ENCODE data around the gene MAPK1. TPM values are rescaled to one million over a fixed set of nuclear protein-coding genes. Genes with fewer than 3 reads are reported as not detected.
"Not testable (repeated sequence)": the region's sequence is repeated elsewhere in the genome, so short reads cannot be mapped to it uniquely, and the experiment has no call there.

Gene MAPK1
- total RNA-seq, 4 donors from 2014 or later, result 45.3 to 122 (median 75.2) TPM

GRCh38 chr22:21902296-21903087, 35.0 kb upstream of the MAPK1 start:
- no peaks in the 10 kb centered on the region for H3K9me3 ChIP-seq
- no peak overlapping the region for H3K4me3 ChIP-seq
- intact Hi-C loops (cut with DNase I; ENCODE audit: low total_unique reads), result no loop called here
- no peak for TF ChIP-seq POLR2A (IDR thresholded peaks at IDR 0.05)
- no peak for TF ChIP-seq CTCF (IDR thresholded peaks at IDR 0.05)
- no peaks in the 10 kb centered on the region for H3K36me3 ChIP-seq
- no peaks in the 10 kb centered on the region for H3K27me3 ChIP-seq
- H3K4me1 ChIP-seq, result no peaks in the 10 kb centered on the region
- no peak for DNase-seq
- no peak overlapping the region for H3K27ac ChIP-seq

GRCh38 chr22:21898354-21898896, 31.0 kb upstream of the MAPK1 start:
- DNase-seq, result no peak
- Histone ChIP-seq H3K27me3 (no peaks in the 10 kb centered on the region), H3K9me3 (no peaks in the 10 kb centered on the region), H3K27ac (no peak overlapping the region), H3K36me3 (no peaks in the 10 kb centered on the region), H3K4me1 (no peaks in the 10 kb centered on the region), H3K4me3 (no peak overlapping the region)
- intact Hi-C loops (cut with DNase I; ENCODE audit: low total_unique reads), result no loop called here
- TF ChIP-seq CTCF (IDR thresholded peaks at IDR 0.05), result no peak

- TF ChIP-seq CTCF (IDR thresholded peaks at IDR 0.05) (no peak), POLR2A (IDR thresholded peaks at IDR 0.05) (no peak)
- H3K27me3 ChIP-seq, result no peaks in the 10 kb centered on the region
- no peak for DNase-seq
- no peak overlapping the region for H3K4me3 ChIP-seq
- H3K4me1 ChIP-seq, result no peaks in the 10 kb centered on the region
- H3K9me3 ChIP-seq, result no peaks in the 10 kb centered on the region
- no peak overlapping the region for H3K27ac ChIP-seq
- H3K36me3 ChIP-seq, result no peaks in the 10 kb centered on the region
- intact Hi-C loops (cut with DNase I; ENCODE audit: low total_unique reads), result no loop called here
Measured at GRCh38 chr22:21896951-21897513, 29.6 kb upstream of the MAPK1 start.

GRCh38 chr22:21896275-21896674, 28.8 kb upstream of the MAPK1 start:
- H3K36me3 ChIP-seq; H3K9me3 ChIP-seq; H3K27me3 ChIP-seq; DNase-seq; H3K4me1 ChIP-seq; intact Hi-C loops (cut with DNase I; ENCODE audit: low total_unique reads); H3K4me3 ChIP-seq; H3K27ac ChIP-seq: not testable (repeated sequence)

- Histone ChIP-seq H3K36me3 (no peaks in the 10 kb centered on the region), H3K9me3 (no peaks in the 10 kb centered on the region), H3K4me1 (no peaks in the 10 kb centered on the region), H3K4me3 (no peak overlapping the region), H3K27me3 (no peaks in the 10 kb centered on the region), H3K27ac (no peak overlapping the region)
- no peak for DNase-seq
- intact Hi-C loops (cut with DNase I; ENCODE audit: low total_unique reads), result no loop called here
- TF ChIP-seq POLR2A (IDR thresholded peaks at IDR 0.05), result no peak
- TF ChIP-seq CTCF (IDR thresholded peaks at IDR 0.05), result no peak
Measured at GRCh38 chr22:21894799-21895198, 27.4 kb upstream of the MAPK1 start.

Measured in uterus (tissue), 4 donors.